ENCODE data around the gene NDUFA8. TPM values are rescaled to one million over a fixed set of nuclear protein-coding genes. Genes with fewer than 3 reads are reported as not detected.
A peak's percentile ranks its signal among the peaks of the same experiment; 100 is the strongest.

Gene NDUFA8
- total RNA-seq, 2 donors from 2014 or later: 11.9 to 16.9 TPM

- WGBS, 2 donors: 50 to 55% methylated on average over 7 of the region's 7 CpGs
- TF ChIP-seq CTCF (IDR thresholded peaks at IDR 0.05): no peak
- TF ChIP-seq POLR2A (IDR thresholded peaks at IDR 0.05): no peak
- Histone ChIP-seq H3K9me3 (no peaks in the 10 kb centered on the region), H3K4me1 (peaks cover 27% of the 10 kb centered on the region), H3K36me3 (replicated peaks in 1 of 2; ENCODE audit: insufficient read depth in 1 of 2, low read depth in 2 of 2) (no peaks in the 10 kb centered on the region), H3K27ac (no peak overlapping the region), H3K27me3 (peaks cover 0 to 13% of the 10 kb centered on the region in 2 donors), H3K4me3 (no peak overlapping the region)
- intact Hi-C loops (cut with DNase I): no loop called here
- DNase-seq: no peak
- ATAC-seq: no peak
Measured at GRCh38 chr9:122124528-122124927, 35.1 kb downstream of the NDUFA8 start.

GRCh38 chr9:122124048-122124447 lies 35.5 kb downstream of the NDUFA8 start:
- WGBS, 2 donors: 59 to 82% methylated on average over 1 of the region's 1 CpG
- DNase-seq (no peak), ATAC-seq (no peak)
- TF ChIP-seq POLR2A (IDR thresholded peaks at IDR 0.05) (no peak), CTCF (IDR thresholded peaks at IDR 0.05) (no peak)
- Histone ChIP-seq H3K4me1 (peaks cover 27% of the 10 kb centered on the region), H3K27me3 (peaks cover 0 to 13% of the 10 kb centered on the region in 2 donors), H3K36me3 (replicated peaks in 1 of 2; ENCODE audit: insufficient read depth in 1 of 2, low read depth in 2 of 2) (no peaks in the 10 kb centered on the region), H3K27ac (no peak overlapping the region), H3K4me3 (no peak overlapping the region), H3K9me3 (no peaks in the 10 kb centered on the region)
- intact Hi-C loops (cut with DNase I): no loop called here

- TF ChIP-seq POLR2A (IDR thresholded peaks at IDR 0.05) (no peak), CTCF (IDR thresholded peaks at IDR 0.05) (peak; percentile 87 to 98 (median 95))
- Histone ChIP-seq H3K27me3 (peaks cover 0 to 13% of the 10 kb centered on the region in 2 donors), H3K9me3 (no peaks in the 10 kb centered on the region), H3K4me1 (peaks cover 27% of the 10 kb centered on the region), H3K4me3 (no peak overlapping the region), H3K36me3 (replicated peaks in 1 of 2; ENCODE audit: insufficient read depth in 1 of 2, low read depth in 2 of 2) (no peaks in the 10 kb centered on the region), H3K27ac (no peak overlapping the region)
- ATAC-seq: peak; percentile 57
- intact Hi-C loops (cut with DNase I): no loop called here
- DNase-seq: peak; percentile 61 to 79 (median 74)
- WGBS, 2 donors: 28 to 30% methylated on average over 12 to 13 of the region's 13 CpGs
Measured at GRCh38 chr9:122122903-122123632, 36.5 kb downstream of the NDUFA8 start.

GRCh38 chr9:122122468-122122867 lies 37.1 kb downstream of the NDUFA8 start:
- WGBS, 2 donors: 39 to 57% methylated on average over 3 to 6 of the region's 6 CpGs
- H3K36me3 ChIP-seq (replicated peaks in 1 of 2; ENCODE audit: insufficient read depth in 1 of 2, low read depth in 2 of 2): no peaks in the 10 kb centered on the region
- H3K4me1 ChIP-seq: peaks cover 27% of the 10 kb centered on the region
- no peaks in the 10 kb centered on the region for H3K9me3 ChIP-seq
- H3K27ac ChIP-seq: no peak overlapping the region
- H3K4me3 ChIP-seq: no peak overlapping the region
- TF ChIP-seq POLR2A (IDR thresholded peaks at IDR 0.05): no peak
- TF ChIP-seq CTCF (IDR thresholded peaks at IDR 0.05): no peak
- intact Hi-C loops (cut with DNase I): no loop called here
- no peak for DNase-seq
- peaks cover 0 to 13% of the 10 kb centered on the region in 2 donors for H3K27me3 ChIP-seq
- ATAC-seq: no peak

DNA sequence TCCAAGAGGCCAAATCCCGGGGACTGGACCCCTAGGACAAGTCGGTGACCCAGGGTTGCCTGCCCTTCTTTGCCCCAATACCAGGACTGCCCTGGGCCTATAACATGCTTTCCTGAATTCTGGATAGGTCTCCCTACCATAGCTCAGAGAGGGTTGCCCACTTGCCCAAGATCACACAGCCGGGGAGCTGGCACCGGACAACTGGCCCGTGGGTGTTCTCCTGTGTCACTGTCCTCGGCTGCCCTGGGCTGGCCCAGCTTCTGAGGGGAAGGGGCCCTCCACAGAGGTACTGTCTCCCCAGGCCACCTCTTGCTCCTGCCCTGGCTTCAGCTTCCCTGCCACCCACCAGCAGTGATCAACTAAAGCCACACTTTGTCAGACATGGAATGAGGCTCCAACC lies 37.6 kb downstream of the NDUFA8 start:
- no peak for DNase-seq
- peaks cover 26% of the 10 kb centered on the region for H3K4me1 ChIP-seq
- no peak overlapping the region for H3K27ac ChIP-seq
- H3K9me3 ChIP-seq: no peaks in the 10 kb centered on the region
- intact Hi-C loops (cut with DNase I): no loop called here
- peaks cover 0 to 13% of the 10 kb centered on the region in 2 donors for H3K27me3 ChIP-seq
- no peak for ATAC-seq
- WGBS, 2 donors: 88 to 89% methylated on average over 4 to 6 of the region's 6 CpGs
- no peak overlapping the region for H3K4me3 ChIP-seq
- H3K36me3 ChIP-seq (replicated peaks in 1 of 2; ENCODE audit: insufficient read depth in 1 of 2, low read depth in 2 of 2): no peaks in the 10 kb centered on the region
- no peak for TF ChIP-seq POLR2A (IDR thresholded peaks at IDR 0.05)
- no peak for TF ChIP-seq CTCF (IDR thresholded peaks at IDR 0.05)
